ENCODE results near the gene LRRC8B.

LRRC8B gene

GRCh38 chr1:89565521-89565920, 40.9 kb downstream of the LRRC8B start:
- DNase-seq (ENCODE audit: low spot score), result no peak
- no peak for TF ChIP-seq CTCF (IDR thresholded peaks at IDR 0.05; ENCODE audit: borderline replicate concordance, control extremely low read depth, extremely low read depth, insufficient read depth, missing control alignments)
- in situ Hi-C loops (cut with MboI; ENCODE audit: low sequenced_read_pairs, unreplicated experiment), result no loop called here

- DNase-seq (ENCODE audit: low spot score), result no peak
- no peak for TF ChIP-seq CTCF (IDR thresholded peaks at IDR 0.05; ENCODE audit: borderline replicate concordance, control extremely low read depth, extremely low read depth, insufficient read depth, missing control alignments)
- in situ Hi-C loops (cut with MboI; ENCODE audit: low sequenced_read_pairs, unreplicated experiment), result no loop called here
Measured at GRCh38 chr1:89566761-89567174, 42.1 kb downstream of the LRRC8B start.

GRCh38 chr1:89567797-89568196, 43.2 kb downstream of the LRRC8B start:
- no peak for DNase-seq (ENCODE audit: low spot score)
- TF ChIP-seq CTCF (IDR thresholded peaks at IDR 0.05; ENCODE audit: borderline replicate concordance, control extremely low read depth, extremely low read depth, insufficient read depth, missing control alignments), result no peak
- in situ Hi-C loops (cut with MboI; ENCODE audit: low sequenced_read_pairs, unreplicated experiment), result no loop called here

GRCh38 chr1:89573410-89573809, 48.8 kb downstream of the LRRC8B start:
- TF ChIP-seq CTCF (IDR thresholded peaks at IDR 0.05; ENCODE audit: borderline replicate concordance, control extremely low read depth, extremely low read depth, insufficient read depth, missing control alignments), result no peak
- in situ Hi-C loops (cut with MboI; ENCODE audit: low sequenced_read_pairs, unreplicated experiment), result no loop called here
- no peak for DNase-seq (ENCODE audit: low spot score)

- in situ Hi-C loops (cut with MboI; ENCODE audit: low sequenced_read_pairs, unreplicated experiment), result no loop called here
- no peak for DNase-seq (ENCODE audit: low spot score)
Measured at GRCh38 chr1:89574621-89575020, 50.0 kb downstream of the LRRC8B start.

GRCh38 chr1:89575207-89575606, 50.6 kb downstream of the LRRC8B start:
- in situ Hi-C loops (cut with MboI; ENCODE audit: low sequenced_read_pairs, unreplicated experiment), result no loop called here
- no peak for DNase-seq (ENCODE audit: low spot score)
- TF ChIP-seq CTCF (IDR thresholded peaks at IDR 0.05; ENCODE audit: borderline replicate concordance, control extremely low read depth, extremely low read depth, insufficient read depth, missing control alignments), result no peak

More at GRCh38 chr1:89574621-89575020, 50.0 kb downstream of the LRRC8B start:
- TF ChIP-seq CTCF (IDR thresholded peaks at IDR 0.05; ENCODE audit: borderline replicate concordance, control extremely low read depth, extremely low read depth, insufficient read depth, missing control alignments), result no peak

GRCh38 chr1:89576013-89576412, 51.4 kb downstream of the LRRC8B start:
- TF ChIP-seq CTCF (IDR thresholded peaks at IDR 0.05; ENCODE audit: borderline replicate concordance, control extremely low read depth, extremely low read depth, insufficient read depth, missing control alignments), result no peak
- in situ Hi-C loops (cut with MboI; ENCODE audit: low sequenced_read_pairs, unreplicated experiment), result no loop called here
- no peak for DNase-seq (ENCODE audit: low spot score)
